PC-3 (cell line): ENCODE measurements around the gene PKNOX2.

Source experiments
- CTCF ChIP-seq: fragments of 300-600 bp; sonication (generic); conservative IDR thresholded peaks from 2 replicates; pipeline ENCODE4 v1.5.1; 2017; ENCODE audit warnings: antibody characterized with exemption, low read depth, mild to moderate bottlenecking, low read length
- EZH2 ChIP-seq: fragments of 300-600 bp; sonication (generic); IDR thresholded peaks from one replicate; pipeline ENCODE4 v1.6.1; 2017; ENCODE audit warnings: antibody characterized with exemption, mild to moderate bottlenecking, low read length; ENCODE audit not compliant: unreplicated experiment
- EZH2phosphoT487 ChIP-seq: fragments of 300-600 bp; sonication (generic); IDR thresholded peaks from 2 replicates; pipeline ENCODE4 v1.6.1; 2018; ENCODE audit warnings: mild to moderate bottlenecking, antibody characterized with exemption, low read length, borderline replicate concordance

- TF ChIP-seq CTCF = no peak
- no peak for TF ChIP-seq EZH2
- TF ChIP-seq EZH2phosphoT487 = no peak
Measured at GRCh38 chr11:125357551-125357950, 193.0 kb downstream of the PKNOX2 start.
